Lung (tissue), 12 donors: Measurements from ENCODE around the gene FASN. TPM values are rescaled to one million over a fixed set of nuclear protein-coding genes. Genes with fewer than 3 reads are reported as not detected.

Experiments used
- ATAC-seq: fragments of 200-7000 bp; cut with Tn5 transposase; one replicate; pipeline ENCODE4 v1.9.1; 2020; ENCODE audit warnings: moderate number of reproducible peaks; ENCODE audit not compliant: insufficient read depth, low FRiP score
- DNase-seq, 3 donors: peaks; one replicate each; pipeline ENCODE4 v3.0.0-alpha.2; 2013 to 2017
- H3K27ac ChIP-seq, 2 donors: one replicate each; pipeline ENCODE4 v1.5.1; 2013; ENCODE audit warnings: mild to moderate bottlenecking in 2 of 2, moderate library complexity in 2 of 2, control low read depth in 1 of 2, inconsistent platforms in 1 of 2, low read depth in 1 of 2, low read length in 1 of 2
- H3K27me3 ChIP-seq, 3 donors: one replicate each; pipeline ENCODE4 v1.5.1; 2013; ENCODE audit warnings: low read length in 2 of 3; ENCODE audit not compliant: control insufficient read depth in 3 of 3, insufficient read depth in 3 of 3
- H3K36me3 ChIP-seq, 4 donors: one replicate each; pipeline ENCODE4 v1.5.1; 2013; ENCODE audit warnings: low read length in 4 of 4, mild to moderate bottlenecking in 1 of 4, moderate library complexity in 1 of 4; ENCODE audit not compliant: control insufficient read depth in 4 of 4, insufficient read depth in 4 of 4
- H3K4me1 ChIP-seq, 5 donors: one replicate each; pipeline ENCODE4 v1.5.1; 2013; ENCODE audit warnings: low read length in 5 of 5, mild to moderate bottlenecking in 2 of 5, moderate library complexity in 1 of 5; ENCODE audit not compliant: control insufficient read depth in 5 of 5, insufficient read depth in 5 of 5
- H3K4me3 ChIP-seq: one replicate; pipeline ENCODE4 v1.5.1; 2013; ENCODE audit warnings: mild to moderate bottlenecking, control low read depth, moderate library complexity
- H3K9ac ChIP-seq, 2 donors: one replicate each; pipeline ENCODE4 v1.5.1; 2013; ENCODE audit warnings: low read length in 2 of 2, control low read depth in 1 of 2; ENCODE audit not compliant: insufficient read depth in 1 of 2
- H3K9me3 ChIP-seq, 4 donors: one replicate each; pipeline ENCODE4 v1.5.1; 2013; ENCODE audit warnings: low read length in 3 of 4, mild to moderate bottlenecking in 1 of 4, moderate library complexity in 1 of 4; ENCODE audit not compliant: control insufficient read depth in 4 of 4, insufficient read depth in 3 of 4
- WGBS, 2 donors: extraction: QIAGEN DNeasy Blood & Tissue Kit; methylation state at CpG; one replicate each; pipeline ENCODE4 v1.1.7; 2013; 5-methylcytosine and 5-hydroxymethylcytosine counted together
- polyA plus RNA-seq, 2 donors: library from polyadenylated mRNA; stranded (reverse); fragments of 200-250 nt; gene quantifications; one replicate each; pipeline ENCODE4 v1.2.1, GENCODE V29; 2013
- total RNA-seq, 2 donors: library from RNA; depleted of rRNA in 1 of 2; stranded (reverse); fragments of >200 nt in 1 of 2; gene quantifications; one replicate each; pipeline ENCODE4 v1.2.1, GENCODE V29; 2014 to 2021
- TF ChIP-seq, protein P1 (sequence below): IDR thresholded peaks from 2 replicates; pipeline ENCODE4 v1.5.1; 2012; ENCODE audit warnings: mild to moderate bottlenecking; ENCODE audit errors: control extremely low read depth, extremely low read depth
- donor health status: control.
- donor health status: control.
- donor health status: Bipolar disorder and iron deficiency.
- donor health status: healthy.
- donor health status: DM: yes; HTN: yes; CAD: no.

The FASN gene
- total and polyA plus RNA-seq, 4 donors = 46.2 to 604 (median 212) TPM

DNA sequence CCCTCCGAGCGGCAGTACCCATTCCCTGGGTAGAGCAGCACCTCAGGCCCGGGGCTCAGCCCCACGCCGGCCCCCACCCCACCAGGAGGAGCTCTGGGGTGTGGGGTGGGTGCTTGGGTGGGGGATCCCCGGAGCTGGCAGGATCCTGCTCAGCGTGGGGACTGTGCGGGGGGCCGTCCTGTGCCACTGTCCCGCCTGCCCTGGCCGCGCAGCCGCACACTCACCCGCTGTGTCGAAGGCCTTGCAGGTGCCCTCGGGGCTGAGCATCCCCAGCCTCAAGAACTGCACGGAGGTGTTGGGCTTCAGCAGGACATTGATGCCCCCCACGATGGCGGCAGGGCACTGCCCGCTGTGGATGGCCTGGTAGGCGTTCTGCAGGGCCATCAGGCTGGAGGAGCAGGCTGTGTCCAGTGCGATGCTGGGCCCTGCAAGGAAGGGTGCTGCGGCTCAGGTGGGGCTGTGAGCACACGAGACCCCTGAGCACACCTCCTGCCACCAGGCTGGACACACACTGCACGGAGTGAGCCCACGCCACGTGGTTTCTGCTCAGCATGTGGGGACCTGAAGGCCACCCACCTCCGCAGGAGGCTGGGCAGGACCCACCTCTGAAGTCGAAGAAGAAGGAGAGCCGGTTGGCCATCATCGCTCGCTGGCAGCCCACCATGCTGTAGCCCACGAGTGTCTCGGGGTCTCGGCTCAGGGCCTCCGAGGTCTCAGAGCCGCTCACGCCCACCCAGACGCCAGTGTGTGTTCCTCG is 4.9 kb downstream of the FASN start:
- H3K36me3 ChIP-seq = peaks cover 0 to 74% (median 16%) of the 10 kb centered on the region in 4 donors
- no peaks in the 10 kb centered on the region for H3K27me3 ChIP-seq
- WGBS, 2 donors = 96% methylated on average over 40 of the region's 40 CpGs
- TF ChIP-seq, protein P1, sequence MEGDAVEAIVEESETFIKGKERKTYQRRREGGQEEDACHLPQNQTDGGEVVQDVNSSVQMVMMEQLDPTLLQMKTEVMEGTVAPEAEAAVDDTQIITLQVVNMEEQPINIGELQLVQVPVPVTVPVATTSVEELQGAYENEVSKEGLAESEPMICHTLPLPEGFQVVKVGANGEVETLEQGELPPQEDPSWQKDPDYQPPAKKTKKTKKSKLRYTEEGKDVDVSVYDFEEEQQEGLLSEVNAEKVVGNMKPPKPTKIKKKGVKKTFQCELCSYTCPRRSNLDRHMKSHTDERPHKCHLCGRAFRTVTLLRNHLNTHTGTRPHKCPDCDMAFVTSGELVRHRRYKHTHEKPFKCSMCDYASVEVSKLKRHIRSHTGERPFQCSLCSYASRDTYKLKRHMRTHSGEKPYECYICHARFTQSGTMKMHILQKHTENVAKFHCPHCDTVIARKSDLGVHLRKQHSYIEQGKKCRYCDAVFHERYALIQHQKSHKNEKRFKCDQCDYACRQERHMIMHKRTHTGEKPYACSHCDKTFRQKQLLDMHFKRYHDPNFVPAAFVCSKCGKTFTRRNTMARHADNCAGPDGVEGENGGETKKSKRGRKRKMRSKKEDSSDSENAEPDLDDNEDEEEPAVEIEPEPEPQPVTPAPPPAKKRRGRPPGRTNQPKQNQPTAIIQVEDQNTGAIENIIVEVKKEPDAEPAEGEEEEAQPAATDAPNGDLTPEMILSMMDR = no peak
- no peak overlapping the region for H3K9ac ChIP-seq
- no peak overlapping the region for H3K4me3 ChIP-seq
- no peak for DNase-seq
- H3K27ac ChIP-seq = no peak overlapping the region
- no peaks in the 10 kb centered on the region for H3K9me3 ChIP-seq
- peaks cover 0 to 14% (median 0%) of the 10 kb centered on the region in 5 donors for H3K4me1 ChIP-seq
- no peak for ATAC-seq

DNA sequence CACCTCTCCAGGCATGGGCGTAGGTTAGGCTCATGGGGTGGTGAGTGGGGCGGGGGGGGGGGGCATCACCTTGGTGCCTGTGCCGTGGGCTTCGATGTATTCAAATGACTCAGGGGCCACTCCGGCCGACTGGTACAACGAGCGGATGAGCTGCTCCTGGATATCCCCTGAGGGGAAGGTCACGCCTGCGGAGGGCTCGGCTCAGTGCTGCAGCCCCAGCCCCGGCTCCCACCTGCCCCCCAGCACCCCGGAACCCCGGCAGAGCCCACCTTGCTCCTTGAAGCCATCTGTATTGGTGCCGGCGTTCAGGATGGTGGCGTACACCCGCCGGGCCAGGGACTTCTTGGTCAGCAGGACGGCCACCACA is 5.4 kb downstream of the FASN start:
- no peak for DNase-seq
- no peaks in the 10 kb centered on the region for H3K27me3 ChIP-seq
- 92 to 95% methylated on average over 16 to 20 of the region's 20 CpGs for WGBS, 2 donors
- TF ChIP-seq, protein P1 = no peak
- H3K36me3 ChIP-seq = peaks cover 4 to 79% (median 19%) of the 10 kb centered on the region in 4 donors
- H3K9me3 ChIP-seq = no peaks in the 10 kb centered on the region
- H3K9ac ChIP-seq = no peak overlapping the region
- H3K4me1 ChIP-seq = peaks cover 0 to 14% (median 0%) of the 10 kb centered on the region in 5 donors
- H3K4me3 ChIP-seq = no peak overlapping the region
- ATAC-seq = no peak
- H3K27ac ChIP-seq = no peak overlapping the region

DNA sequence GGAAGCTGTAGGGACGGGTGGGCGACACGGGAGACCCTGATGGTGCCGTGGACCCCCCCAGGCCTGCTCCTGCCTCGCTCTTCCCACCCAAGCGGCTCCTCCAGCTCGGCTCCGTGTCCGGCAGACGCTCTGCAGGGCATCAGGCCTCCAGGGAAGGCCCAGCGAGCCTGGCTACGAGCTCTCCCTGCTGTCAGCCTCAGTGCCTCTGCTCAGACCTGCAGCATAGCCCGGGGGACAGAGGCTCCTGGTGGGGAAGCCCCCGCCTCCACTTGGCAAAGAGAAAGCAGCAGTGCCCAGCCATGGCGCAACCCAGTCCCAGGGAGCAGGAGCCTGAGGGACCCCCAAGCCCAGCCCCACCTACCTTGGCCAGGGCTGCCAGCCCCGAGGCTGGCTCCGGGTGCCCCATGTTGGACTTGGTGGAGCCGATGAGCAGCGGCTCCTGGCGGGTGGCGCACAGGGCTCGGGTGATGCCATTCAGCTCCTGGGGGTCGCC is 5.9 kb downstream of the FASN start:
- H3K27me3 ChIP-seq = no peaks in the 10 kb centered on the region
- peaks cover 0 to 13% (median 0%) of the 10 kb centered on the region in 5 donors for H3K4me1 ChIP-seq
- no peak overlapping the region for H3K4me3 ChIP-seq
- ATAC-seq = no peak
- peaks cover 6 to 84% (median 19%) of the 10 kb centered on the region in 4 donors for H3K36me3 ChIP-seq
- TF ChIP-seq, protein P1 = no peak
- no peaks in the 10 kb centered on the region for H3K9me3 ChIP-seq
- no peak overlapping the region for H3K27ac ChIP-seq
- no peak for DNase-seq
- 88 to 93% methylated on average over 18 to 23 of the region's 23 CpGs for WGBS, 2 donors
- H3K9ac ChIP-seq = no peak overlapping the region
